HG03175 (cell line): Measurements from ENCODE around the gene MFSD12.
"Not testable (repeated sequence)": the region's sequence is repeated elsewhere in the genome, so short reads cannot be mapped to it uniquely, and the experiment has no call there.

Source experiments
- ATAC-seq: cut with Tn5 transposase; IDR thresholded peaks from one replicate; pipeline ENCODE4 v1.9.1; 2021; ENCODE audit warnings: mild to moderate bottlenecking, moderate library complexity; ENCODE audit not compliant: unreplicated experiment

Gene MFSD12

DNA sequence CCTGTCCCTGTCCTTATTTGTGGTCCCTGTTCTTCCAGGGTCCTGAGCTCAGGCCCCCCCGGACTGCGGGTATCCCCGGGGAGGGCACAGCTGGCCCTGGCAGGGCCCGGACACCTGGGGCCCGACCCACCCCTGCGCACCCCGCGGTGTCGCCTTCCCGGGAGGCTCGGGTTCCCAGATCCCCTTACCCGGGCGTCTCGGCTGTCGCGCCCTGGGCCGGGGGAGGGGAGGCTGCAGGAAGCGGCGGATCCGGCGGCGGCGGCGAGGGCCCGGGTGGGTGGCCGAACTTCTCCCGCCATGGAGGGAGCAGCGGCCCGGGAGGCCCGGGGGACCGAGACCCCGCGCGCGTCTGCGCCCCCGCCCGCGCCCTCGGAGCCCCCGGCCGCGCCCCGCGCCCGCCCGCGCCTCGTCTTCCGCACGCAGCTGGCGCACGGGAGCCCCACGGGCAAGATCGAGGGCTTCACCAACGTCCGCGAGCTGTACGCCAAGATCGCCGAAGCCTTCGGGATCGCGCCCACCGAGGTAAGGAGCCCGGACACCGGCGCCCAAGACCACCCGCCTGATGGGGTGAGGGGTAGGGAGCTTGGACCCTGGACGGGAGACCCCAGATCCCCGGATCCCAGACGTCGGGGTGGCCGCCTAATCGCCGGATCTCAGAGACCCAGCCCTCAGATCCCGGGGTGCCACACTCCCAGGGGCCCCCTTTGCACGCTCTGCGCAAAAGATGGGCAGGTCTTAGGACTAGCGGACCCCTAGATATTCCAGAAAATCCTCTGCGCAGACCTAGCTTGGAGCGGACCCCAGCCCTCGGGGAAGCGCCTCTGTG is 28.1 kb upstream of the MFSD12 start, which contains the start of gene GIPC3:
Gene GIPC3, plus strand, starts transcription at position 178 of the 826 bp plus-strand sequence. Its CDS starts 120 bp downstream, at position 298.
- ATAC-seq: no peak

GRCh38 chr19:3584036-3584802 is 26.8 kb upstream of the MFSD12 start:
- ATAC-seq: not testable (repeated sequence)

DNA sequence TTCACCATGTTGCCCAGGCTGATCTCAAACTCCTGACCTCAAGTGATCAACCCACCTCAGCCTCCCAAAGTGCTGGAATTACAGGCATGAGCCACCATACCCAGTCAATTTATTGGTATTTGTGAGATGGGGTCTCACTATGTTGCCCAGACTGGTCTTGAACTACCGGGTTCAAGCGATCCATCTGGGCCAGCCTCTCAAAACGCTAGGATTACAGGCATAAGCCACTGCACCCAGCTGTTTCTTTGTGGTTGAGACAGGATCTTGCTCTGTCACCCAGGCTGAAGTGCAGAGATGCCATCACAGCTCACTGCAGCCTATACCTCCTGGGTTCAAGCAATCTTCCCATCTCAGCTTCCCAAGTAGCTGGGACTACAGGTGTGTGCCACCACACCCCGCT is 24.4 kb upstream of the MFSD12 start:
- not testable (repeated sequence) for ATAC-seq

DNA sequence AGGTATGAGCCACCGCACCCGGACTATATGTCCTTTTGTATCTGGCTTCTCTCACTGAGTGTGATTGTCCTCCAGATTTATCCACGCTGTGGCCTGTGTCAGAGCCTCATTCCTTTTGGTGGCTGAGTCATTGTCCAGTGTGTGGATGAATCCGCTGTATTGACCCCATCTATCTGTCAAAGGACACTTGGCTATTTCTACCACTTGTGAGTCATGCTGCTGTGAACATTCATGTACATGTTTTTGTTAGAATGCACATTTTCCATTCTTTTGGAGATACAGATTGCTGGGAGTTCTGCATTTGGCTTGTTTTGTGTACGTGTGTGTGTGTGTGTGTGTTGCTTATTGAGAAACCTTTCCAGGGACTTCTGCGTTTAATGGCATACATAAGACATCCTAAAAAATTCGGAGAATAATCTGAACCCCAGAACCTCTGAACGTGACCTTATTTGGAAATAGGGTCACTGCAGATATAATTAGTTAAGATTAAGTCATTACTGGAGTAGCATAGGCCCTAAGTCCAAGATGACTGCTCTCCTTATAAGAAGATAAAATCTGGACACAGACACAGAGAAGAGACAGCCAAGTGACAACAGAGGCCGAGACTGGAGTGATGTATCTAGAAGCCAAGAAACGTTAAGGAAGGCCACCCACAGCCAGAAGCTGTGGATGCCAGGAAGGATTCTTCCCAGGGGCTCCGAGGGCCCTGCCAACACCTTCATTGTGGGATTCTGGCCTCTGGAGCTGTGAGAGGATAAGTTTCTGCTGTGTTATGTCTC is 23.0 kb upstream of the MFSD12 start:
- ATAC-seq: no peak

- ATAC-seq: no peak
These were observed 21.0 kb upstream of the MFSD12 start for GRCh38 chr19:3578390-3578789.

DNA sequence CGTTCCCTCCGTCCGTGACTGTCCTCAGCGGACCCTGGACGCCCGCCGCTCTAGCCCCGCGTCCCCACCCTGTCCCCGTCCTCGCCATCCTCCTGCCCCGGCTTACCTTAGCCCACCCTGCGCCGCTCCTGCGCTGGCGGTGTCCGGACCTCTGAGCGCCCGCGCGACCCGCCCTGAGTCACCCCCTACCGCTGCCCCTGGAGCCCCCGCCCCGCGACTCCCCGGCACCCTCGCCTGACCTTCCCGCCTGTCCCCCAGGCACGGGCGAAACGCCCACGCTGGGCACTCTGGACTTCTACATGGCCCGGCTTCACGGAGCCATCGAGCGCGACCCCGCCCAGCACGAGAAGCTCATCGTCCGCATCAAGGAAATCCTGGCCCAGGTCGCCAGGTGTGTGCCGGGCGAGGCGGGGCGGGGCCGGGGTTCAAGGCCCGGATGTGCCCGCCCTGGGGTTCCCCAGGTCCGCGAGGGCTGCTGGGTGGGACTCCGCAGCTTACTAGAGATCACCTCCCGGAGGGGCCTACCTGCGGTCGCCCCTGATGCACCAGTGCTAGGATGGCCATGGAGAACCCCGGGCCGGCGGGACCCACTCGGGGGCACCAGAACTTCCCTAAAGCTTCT is 20.4 kb upstream of the MFSD12 start:
- ATAC-seq: no peak

DNA sequence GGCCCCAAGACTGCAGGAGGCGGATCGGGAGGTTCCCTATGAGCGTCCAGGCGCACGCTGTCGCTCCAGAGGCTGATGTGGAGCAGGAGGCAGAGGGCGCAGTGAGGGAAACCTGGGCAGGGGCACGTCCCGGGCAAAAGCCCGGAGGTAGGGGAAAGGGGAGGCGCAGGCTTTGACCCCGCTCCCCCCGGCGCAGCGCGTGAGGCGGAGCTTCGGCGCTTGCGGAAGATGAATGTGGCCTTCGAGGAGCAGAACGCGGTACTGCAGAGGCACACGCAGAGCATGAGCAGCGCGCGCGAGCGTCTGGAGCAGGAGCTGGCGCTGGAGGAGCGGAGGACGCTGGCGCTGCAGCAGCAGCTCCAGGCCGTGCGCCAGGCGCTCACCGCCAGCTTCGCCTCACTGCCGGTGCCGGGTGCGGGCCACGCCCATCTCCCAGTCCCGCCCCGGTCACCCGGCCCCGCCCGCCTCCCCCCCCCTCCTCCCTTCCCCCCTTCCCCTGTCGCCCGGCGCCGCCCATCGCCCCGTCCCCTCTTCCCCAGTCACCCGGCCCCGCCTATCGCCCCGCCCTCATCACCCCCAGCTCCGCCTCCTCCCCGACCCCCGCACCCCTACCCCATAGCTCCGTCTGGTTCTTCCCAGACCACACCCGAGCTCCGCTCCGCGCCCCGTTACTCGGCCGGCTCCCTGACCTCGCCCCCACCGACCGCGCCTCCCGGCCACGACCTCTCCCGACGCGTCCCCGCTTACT is 19.5 kb upstream of the MFSD12 start:
- no peak for ATAC-seq

- no peak for ATAC-seq
These were observed 18.7 kb upstream of the MFSD12 start for GRCh38 chr19:3575949-3576673.

GRCh38 chr19:3575260-3575741 is 17.9 kb upstream of the MFSD12 start:
- ATAC-seq: no peak

DNA sequence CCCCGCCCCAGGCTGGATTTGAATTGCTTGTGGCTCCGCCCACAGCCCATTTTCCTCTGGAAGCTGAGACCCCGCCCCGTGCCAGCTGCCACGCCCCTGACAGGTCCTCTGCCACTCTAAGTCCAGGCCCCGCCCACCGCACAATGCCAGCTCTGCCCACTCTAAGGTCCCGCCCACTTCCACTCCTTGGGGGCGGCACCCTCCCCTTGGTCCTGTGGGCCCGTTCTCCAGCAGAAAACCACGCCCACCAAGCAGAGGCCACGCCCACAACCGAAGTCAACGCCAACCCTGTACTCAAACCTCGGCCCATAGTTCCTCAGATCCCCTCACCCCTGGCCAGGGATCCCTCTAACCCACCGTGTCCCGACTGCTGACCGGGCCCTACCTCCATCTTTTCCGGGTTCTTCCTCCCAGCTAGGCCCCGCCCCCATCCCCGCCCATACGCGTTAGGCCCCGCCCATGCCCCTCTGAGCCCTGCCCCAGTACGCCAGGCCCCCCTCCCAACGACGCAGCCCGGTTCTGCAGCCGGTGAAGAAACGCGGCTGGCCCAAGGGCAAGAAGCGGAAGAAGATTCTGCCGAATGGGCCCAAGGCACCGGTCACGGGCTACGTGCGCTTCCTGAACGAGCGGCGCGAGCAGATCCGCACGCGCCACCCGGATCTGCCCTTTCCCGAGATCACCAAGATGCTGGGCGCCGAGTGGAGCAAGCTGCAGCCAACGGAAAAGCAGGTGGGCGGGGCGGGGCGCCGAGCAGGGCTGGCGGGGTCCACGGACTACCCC is 16.7 kb upstream of the MFSD12 start:
- ATAC-seq: no peak

DNA sequence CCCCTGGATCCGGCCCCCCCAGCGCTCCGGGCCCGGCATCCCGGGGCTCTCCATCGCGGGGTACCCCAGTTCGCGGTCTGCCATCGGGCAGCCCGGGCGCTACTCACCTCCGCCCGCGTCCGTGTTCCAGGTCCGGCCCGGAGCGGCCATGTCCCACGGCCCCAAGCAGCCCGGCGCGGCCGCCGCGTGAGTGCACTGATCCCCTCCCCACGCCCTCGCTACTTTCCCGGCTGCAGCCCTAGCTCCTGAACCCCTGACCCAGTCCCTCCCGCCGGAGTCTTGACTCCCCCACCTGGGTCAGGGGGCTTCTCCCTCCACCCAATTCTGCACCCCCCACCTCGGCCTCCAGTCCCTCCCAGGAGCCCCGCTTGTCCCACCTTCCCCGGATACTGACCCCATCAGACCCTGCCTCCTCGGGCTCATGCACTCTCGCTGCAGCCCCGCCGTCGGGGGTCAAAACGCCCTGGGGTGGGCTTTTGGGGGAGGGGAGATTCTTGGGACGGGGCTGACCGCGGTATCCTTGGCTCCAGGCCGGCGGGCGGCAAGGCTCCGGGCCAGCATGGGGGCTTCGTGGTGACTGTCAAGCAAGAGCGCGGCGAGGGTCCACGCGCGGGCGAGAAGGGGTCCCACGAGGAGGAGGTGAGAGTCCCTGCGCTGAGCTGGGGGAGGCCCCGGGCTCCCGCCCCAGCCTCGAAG is 15.9 kb upstream of the MFSD12 start:
- ATAC-seq: peak; percentile 8

- no peak for ATAC-seq
These were observed 15.4 kb upstream of the MFSD12 start, which contains the start of gene HMG20B for GRCh38 chr19:3572855-3573161. Gene HMG20B, plus strand, starts transcription at chr19:3572944. Its CDS starts 366 bp downstream, at chr19:3573310.

GRCh38 chr19:3572132-3572854 is 14.9 kb upstream of the MFSD12 start:
- ATAC-seq: peak; percentile 93

GRCh38 chr19:3570606-3571011 is 13.2 kb upstream of the MFSD12 start:
- ATAC-seq: no peak

DNA sequence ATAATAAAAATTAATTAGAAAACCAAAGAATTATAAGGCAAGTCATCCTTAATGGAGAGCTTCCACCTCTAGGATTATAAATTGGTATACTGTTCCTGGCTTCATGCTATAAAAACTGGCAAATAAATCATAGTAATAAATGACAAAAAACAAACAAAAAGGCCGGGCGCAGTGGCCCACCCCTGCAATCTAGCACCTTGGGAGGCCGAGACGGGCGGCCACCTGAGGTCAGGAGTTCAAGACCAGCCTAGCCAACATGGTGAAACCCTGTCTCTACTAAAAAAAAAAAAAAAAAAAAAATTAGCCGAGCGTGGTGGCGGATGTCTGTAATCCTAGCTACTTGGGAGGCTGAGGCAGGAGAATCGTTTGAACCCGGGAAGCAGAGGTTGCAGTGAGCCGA is 12.7 kb upstream of the MFSD12 start:
- not testable (repeated sequence) for ATAC-seq

DNA sequence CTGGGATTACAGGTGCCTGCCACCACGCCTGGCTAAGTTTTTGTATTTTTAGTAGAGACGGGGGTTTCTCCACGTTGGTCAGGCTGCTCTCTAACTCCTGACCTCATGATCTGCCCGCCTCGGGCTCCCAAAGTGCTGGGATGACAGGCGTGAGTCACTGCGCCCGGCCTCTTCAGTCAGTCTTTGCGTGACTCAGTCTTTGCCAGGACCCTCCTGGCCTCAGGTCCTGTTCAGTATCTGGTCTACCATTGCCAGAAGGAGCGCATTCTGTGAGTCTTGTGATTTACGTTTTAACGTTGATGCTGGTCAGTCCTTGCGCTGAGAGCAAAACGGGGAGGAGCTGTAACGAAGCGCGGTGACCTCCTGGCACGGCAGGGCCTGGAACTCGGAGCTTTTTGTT is 7.8 kb upstream of the MFSD12 start:
- ATAC-seq: no peak
